ENCODE measurements around the gene EGF. TPM values are rescaled to one million over a fixed set of nuclear protein-coding genes. Genes with fewer than 3 reads are reported as not detected.

EGF gene
- total RNA-seq, 2 experiments from 2014 or later: not detected

DNA sequence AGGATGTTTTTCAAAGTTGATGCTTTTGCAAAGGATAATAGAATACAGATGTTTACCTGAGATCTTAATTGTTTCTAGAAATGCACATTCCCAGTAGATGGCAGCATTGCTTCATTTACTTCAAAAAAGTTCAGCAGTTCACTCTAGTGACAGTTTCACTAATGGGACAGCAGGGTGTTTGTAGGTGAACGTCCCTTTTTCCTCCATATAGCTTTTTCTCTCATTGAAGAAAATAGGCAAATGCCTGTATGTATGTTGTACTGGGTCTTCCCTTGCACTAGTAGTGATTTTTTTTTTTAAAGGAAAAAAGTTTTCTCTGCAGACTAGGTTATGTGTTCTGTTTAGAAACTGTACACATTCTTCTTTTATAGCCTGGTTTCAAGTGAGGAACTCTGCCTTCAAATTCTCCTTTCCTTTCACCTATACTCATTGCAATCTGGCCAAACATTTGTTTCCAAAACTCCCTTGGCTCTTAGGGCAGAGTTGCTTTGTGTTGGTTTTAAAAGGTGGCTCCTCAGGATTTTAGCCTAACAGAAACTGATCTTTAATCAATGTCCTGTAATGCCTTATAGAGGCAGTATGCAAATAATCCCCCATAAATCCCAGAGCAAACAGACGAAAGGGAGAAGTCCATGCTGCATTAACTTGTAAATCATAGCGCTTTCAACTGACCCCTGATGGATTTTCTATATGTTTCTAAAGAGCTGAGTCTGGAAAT is 86.3 kb downstream of the EGF start:
- POLR2A ChIA-PET: interaction anchor here (0.7 kb wide), 1 partner anchor 14 kb away, joined by 4 read pairs; no protein-coding TSS in a partner anchor
- CTCF ChIA-PET (ENCODE audit: unreplicated experiment): interaction anchor here (0.6 to 2.3 kb wide), 4 partner anchors 20 to 519 kb away, joined by 3 to 11 read pairs (median 3); no protein-coding TSS in a partner anchor

DNA sequence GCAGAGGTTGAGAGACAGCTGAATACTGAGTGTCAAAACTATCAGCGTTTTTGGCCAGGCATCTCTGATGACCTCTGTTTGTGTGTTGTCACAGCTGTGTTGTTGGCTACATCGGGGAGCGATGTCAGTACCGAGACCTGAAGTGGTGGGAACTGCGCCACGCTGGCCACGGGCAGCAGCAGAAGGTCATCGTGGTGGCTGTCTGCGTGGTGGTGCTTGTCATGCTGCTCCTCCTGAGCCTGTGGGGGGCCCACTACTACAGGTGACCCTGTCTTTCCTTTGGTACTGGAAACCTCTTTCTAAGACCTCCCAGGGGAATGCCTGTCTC is 86.9 kb downstream of the EGF start:
- H2AFZ ChIP-seq (ENCODE audit: low read length): no peak overlapping the region; the same call in 1 of the 2 replicates
- H4K20me1 ChIP-seq (ENCODE audit: insufficient read depth, low read length): no peaks in the 10 kb centered on the region
- no peak for DNase-seq (ENCODE audit: low spot score)
- H3K9me3 ChIP-seq (ENCODE audit: low read length): no peaks in the 10 kb centered on the region
- intact Hi-C loops (cut with micrococcal nuclease; ENCODE audit: unreplicated experiment): loop anchor here (1.0 to 10.0 kb wide), 2 partner anchors 517 to 705 kb away; no protein-coding TSS in a partner anchor
- CTCF ChIA-PET (ENCODE audit: unreplicated experiment): interaction anchor here (0.9 kb wide), 1 partner anchor 509 kb away, joined by 3 read pairs; no protein-coding TSS in a partner anchor
- peaks cover 26% of the 10 kb centered on the region for H3K4me1 ChIP-seq (ENCODE audit: insufficient read depth, low read length, poor library complexity, severe bottlenecking)
- H3K4me2 ChIP-seq (ENCODE audit: low read length): no peak overlapping the region
- no peak overlapping the region for H3K27ac ChIP-seq (ENCODE audit: low read depth, low read length, poor library complexity, severe bottlenecking)
- H3K36me3 ChIP-seq (ENCODE audit: insufficient read depth, low read length): no peaks in the 10 kb centered on the region
- TF ChIP-seq, protein P1, sequence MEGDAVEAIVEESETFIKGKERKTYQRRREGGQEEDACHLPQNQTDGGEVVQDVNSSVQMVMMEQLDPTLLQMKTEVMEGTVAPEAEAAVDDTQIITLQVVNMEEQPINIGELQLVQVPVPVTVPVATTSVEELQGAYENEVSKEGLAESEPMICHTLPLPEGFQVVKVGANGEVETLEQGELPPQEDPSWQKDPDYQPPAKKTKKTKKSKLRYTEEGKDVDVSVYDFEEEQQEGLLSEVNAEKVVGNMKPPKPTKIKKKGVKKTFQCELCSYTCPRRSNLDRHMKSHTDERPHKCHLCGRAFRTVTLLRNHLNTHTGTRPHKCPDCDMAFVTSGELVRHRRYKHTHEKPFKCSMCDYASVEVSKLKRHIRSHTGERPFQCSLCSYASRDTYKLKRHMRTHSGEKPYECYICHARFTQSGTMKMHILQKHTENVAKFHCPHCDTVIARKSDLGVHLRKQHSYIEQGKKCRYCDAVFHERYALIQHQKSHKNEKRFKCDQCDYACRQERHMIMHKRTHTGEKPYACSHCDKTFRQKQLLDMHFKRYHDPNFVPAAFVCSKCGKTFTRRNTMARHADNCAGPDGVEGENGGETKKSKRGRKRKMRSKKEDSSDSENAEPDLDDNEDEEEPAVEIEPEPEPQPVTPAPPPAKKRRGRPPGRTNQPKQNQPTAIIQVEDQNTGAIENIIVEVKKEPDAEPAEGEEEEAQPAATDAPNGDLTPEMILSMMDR (conservative IDR thresholded peaks at IDR 0.05; ENCODE audit: low read length): no peak
- TF ChIP-seq EZH2phosphoT487 (IDR thresholded peaks at IDR 0.05; ENCODE audit: borderline replicate concordance, low read depth, low read length): no peak
- H3K9me2 ChIP-seq (ENCODE audit: insufficient read depth, low read length): no peaks in the 10 kb centered on the region
- H3K79me2 ChIP-seq (ENCODE audit: insufficient read depth, low read depth, low read length): no peaks in the 10 kb centered on the region
- POLR2A ChIA-PET: interaction anchor here (0.7 to 1.0 kb wide), 3 partner anchors 60 to 308 kb away, joined by 4 to 8 read pairs (median 6); no protein-coding TSS in a partner anchor
- BruUV-seq (replicated peaks): no TSS peak
- H3K4me3 ChIP-seq (ENCODE audit: low read depth, low read length, poor library complexity, severe bottlenecking): no peak overlapping the region

More for the DNA sequence above, 86.3 kb downstream of the EGF start:
- H3K4me3 ChIP-seq (ENCODE audit: low read depth, low read length, poor library complexity, severe bottlenecking): no peak overlapping the region
- no peaks in the 10 kb centered on the region for H3K79me2 ChIP-seq (ENCODE audit: insufficient read depth, low read depth, low read length)
- DNase-seq (ENCODE audit: low spot score): peak; percentile 83
- no TSS peak for BruUV-seq (replicated peaks)
- H3K27ac ChIP-seq (ENCODE audit: low read depth, low read length, poor library complexity, severe bottlenecking): no peak overlapping the region
- H3K9me3 ChIP-seq (ENCODE audit: low read length): no peaks in the 10 kb centered on the region
- H3K36me3 ChIP-seq (ENCODE audit: insufficient read depth, low read length): no peaks in the 10 kb centered on the region
- H3K9me2 ChIP-seq (ENCODE audit: insufficient read depth, low read length): no peaks in the 10 kb centered on the region
- no peak for TF ChIP-seq EZH2phosphoT487 (IDR thresholded peaks at IDR 0.05; ENCODE audit: borderline replicate concordance, low read depth, low read length)
- TF ChIP-seq, protein P1 (conservative IDR thresholded peaks at IDR 0.05; ENCODE audit: low read length): peak; percentile 91
- H2AFZ ChIP-seq (ENCODE audit: low read length): peak overlapping the region; percentile 3; the same call in 1 of the 2 replicates
- intact Hi-C loops (cut with micrococcal nuclease; ENCODE audit: unreplicated experiment): loop anchor here (1.0 to 10.0 kb wide), 2 partner anchors 517 to 706 kb away; no protein-coding TSS in a partner anchor
- H3K4me2 ChIP-seq (ENCODE audit: low read length): no peak overlapping the region
- no peaks in the 10 kb centered on the region for H4K20me1 ChIP-seq (ENCODE audit: insufficient read depth, low read length)
- peaks cover 31% of the 10 kb centered on the region for H3K4me1 ChIP-seq (ENCODE audit: insufficient read depth, low read length, poor library complexity, severe bottlenecking)

DNA sequence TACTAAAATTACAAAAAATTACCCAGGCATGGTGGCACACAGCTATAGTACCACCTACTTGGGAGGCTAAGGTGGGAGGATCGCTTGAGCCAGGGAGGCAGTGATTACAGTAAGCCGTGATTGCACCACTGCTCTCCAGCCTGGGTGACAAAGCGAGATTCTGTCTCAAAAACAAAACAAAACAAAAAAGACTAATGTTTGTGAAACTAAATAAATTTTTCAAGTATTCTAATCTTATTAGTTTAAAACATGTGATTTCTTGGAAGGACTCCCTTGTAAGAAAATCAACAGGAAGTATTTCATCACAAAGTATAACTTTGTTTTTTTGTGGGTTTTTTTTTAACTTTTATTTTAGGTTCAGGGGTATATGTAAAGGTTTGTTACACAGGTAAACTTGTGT is 89.6 kb downstream of the EGF start:
- Histone ChIP-seq H3K79me2 (ENCODE audit: insufficient read depth, low read depth, low read length) (no peaks in the 10 kb centered on the region), H3K4me1 (ENCODE audit: insufficient read depth, low read length, poor library complexity, severe bottlenecking) (peaks cover 4% of the 10 kb centered on the region), H3K9me2 (ENCODE audit: insufficient read depth, low read length) (no peaks in the 10 kb centered on the region), H3K27ac (ENCODE audit: low read depth, low read length, poor library complexity, severe bottlenecking) (no peak overlapping the region), H3K9me3 (ENCODE audit: low read length) (no peaks in the 10 kb centered on the region), H2AFZ (ENCODE audit: low read length) (no peak overlapping the region), H3K36me3 (ENCODE audit: insufficient read depth, low read length) (no peaks in the 10 kb centered on the region), H3K4me2 (ENCODE audit: low read length) (no peak overlapping the region), H3K4me3 (ENCODE audit: low read depth, low read length, poor library complexity, severe bottlenecking) (no peak overlapping the region), H4K20me1 (ENCODE audit: insufficient read depth, low read length) (no peaks in the 10 kb centered on the region)
- POLR2A ChIA-PET: interaction anchor here (0.6 kb wide), 1 partner anchor 9 kb away, joined by 3 read pairs; no protein-coding TSS in a partner anchor
- TF ChIP-seq EZH2phosphoT487 (IDR thresholded peaks at IDR 0.05; ENCODE audit: borderline replicate concordance, low read depth, low read length): no peak
- TF ChIP-seq, protein P1 (conservative IDR thresholded peaks at IDR 0.05; ENCODE audit: low read length): no peak
- no peak for DNase-seq (ENCODE audit: low spot score)
- CTCF ChIA-PET (ENCODE audit: unreplicated experiment): no interaction called here
- no TSS peak for BruUV-seq (replicated peaks)
- intact Hi-C loops (cut with micrococcal nuclease; ENCODE audit: unreplicated experiment): loop anchor here (1.0 to 5.0 kb wide), 2 partner anchors 210 to 310 kb away; no protein-coding TSS in a partner anchor

Data from OCI-LY7 (cell line).